ENCODE data around the gene TRAPPC12.
A peak's percentile ranks its signal among the peaks of the same experiment; 100 is the strongest.

TRAPPC12 gene

DNA sequence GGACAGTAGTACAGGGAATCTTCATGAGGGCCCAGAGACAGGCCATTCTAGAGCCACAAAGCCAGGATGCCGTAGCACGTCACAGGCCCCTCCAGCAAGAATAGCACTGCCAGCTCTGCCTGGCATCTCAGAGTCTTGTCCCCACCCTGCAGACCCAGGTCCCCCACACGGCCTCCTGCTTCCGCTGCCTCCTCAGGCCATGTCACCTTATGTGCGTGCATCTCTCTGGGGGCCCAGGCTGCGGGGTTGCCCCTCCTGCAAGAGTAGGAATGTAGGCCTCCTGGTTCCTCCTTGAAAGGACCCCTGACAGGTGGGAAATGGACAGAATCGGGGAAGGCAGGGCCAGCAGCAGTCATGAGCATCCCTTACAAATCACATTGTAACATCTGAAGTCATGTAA, 90.0 kb downstream of the TRAPPC12 start:
- H3K9ac ChIP-seq: no peak overlapping the region
- H3K27ac ChIP-seq: no peak overlapping the region
- H3K4me3 ChIP-seq: no peak overlapping the region
- no peaks in the 10 kb centered on the region for H3K9me3 ChIP-seq
- no peaks in the 10 kb centered on the region for H4K20me1 ChIP-seq
- TF ChIP-seq Cebpa-rat (IDR thresholded peaks at IDR 0.05): no peak
- no peak overlapping the region for H3K4me2 ChIP-seq
- peaks cover 3% of the 10 kb centered on the region; the same call in 1 of the 2 replicates for H3K4me1 ChIP-seq
- no peaks in the 10 kb centered on the region for H3K27me3 ChIP-seq
- peaks cover 97% of the 10 kb centered on the region for H3K36me3 ChIP-seq

GRCh38 chr2:3470166-3470651, 90.7 kb downstream of the TRAPPC12 start:
- no peak overlapping the region for H3K4me2 ChIP-seq
- no peak overlapping the region for H3K9ac ChIP-seq

GRCh38 chr2:3470856-3471737, 91.6 kb downstream of the TRAPPC12 start:
- TF ChIP-seq Cebpa-rat (IDR thresholded peaks at IDR 0.05): no peak
- Histone ChIP-seq H3K27ac (no peak overlapping the region), H3K4me2 (no peak overlapping the region), H3K9ac (no peak overlapping the region), H4K20me1 (no peaks in the 10 kb centered on the region), H3K27me3 (no peaks in the 10 kb centered on the region), H3K36me3 (peaks cover 86% of the 10 kb centered on the region), H3K4me1 (peaks cover under 1% of the 10 kb centered on the region; the same call in 1 of the 2 replicates), H3K9me3 (no peaks in the 10 kb centered on the region), H3K4me3 (no peak overlapping the region)

More at GRCh38 chr2:3470166-3470651, 90.7 kb downstream of the TRAPPC12 start:
- Histone ChIP-seq H3K4me1 (no peaks in the 10 kb centered on the region), H4K20me1 (no peaks in the 10 kb centered on the region), H3K27me3 (no peaks in the 10 kb centered on the region), H3K9me3 (no peaks in the 10 kb centered on the region), H3K4me3 (no peak overlapping the region), H3K27ac (no peak overlapping the region), H3K36me3 (peaks cover 91% of the 10 kb centered on the region)
- no peak for TF ChIP-seq Cebpa-rat (IDR thresholded peaks at IDR 0.05)

- H3K9ac ChIP-seq: no peak overlapping the region
- peaks cover 11% of the 10 kb centered on the region for H3K4me1 ChIP-seq
- no peak overlapping the region for H3K27ac ChIP-seq
- no peaks in the 10 kb centered on the region for H4K20me1 ChIP-seq
- peaks cover 80% of the 10 kb centered on the region for H3K36me3 ChIP-seq
- no peaks in the 10 kb centered on the region for H3K27me3 ChIP-seq
- no peak overlapping the region for H3K4me2 ChIP-seq
- no peaks in the 10 kb centered on the region for H3K9me3 ChIP-seq
- H3K4me3 ChIP-seq: no peak overlapping the region
- TF ChIP-seq Cebpa-rat (IDR thresholded peaks at IDR 0.05): no peak
These were observed 92.8 kb downstream of the TRAPPC12 start for GRCh38 chr2:3472296-3472695.

GRCh38 chr2:3472966-3473365, 93.5 kb downstream of the TRAPPC12 start:
- H4K20me1 ChIP-seq: no peaks in the 10 kb centered on the region
- H3K36me3 ChIP-seq: peaks cover 77% of the 10 kb centered on the region
- H3K27me3 ChIP-seq: no peaks in the 10 kb centered on the region
- H3K9me3 ChIP-seq: no peaks in the 10 kb centered on the region
- H3K4me1 ChIP-seq: peaks cover 11% of the 10 kb centered on the region
- no peak overlapping the region for H3K9ac ChIP-seq
- no peak for TF ChIP-seq Cebpa-rat (IDR thresholded peaks at IDR 0.05)
- H3K4me2 ChIP-seq: no peak overlapping the region
- no peak overlapping the region for H3K27ac ChIP-seq
- no peak overlapping the region for H3K4me3 ChIP-seq

DNA sequence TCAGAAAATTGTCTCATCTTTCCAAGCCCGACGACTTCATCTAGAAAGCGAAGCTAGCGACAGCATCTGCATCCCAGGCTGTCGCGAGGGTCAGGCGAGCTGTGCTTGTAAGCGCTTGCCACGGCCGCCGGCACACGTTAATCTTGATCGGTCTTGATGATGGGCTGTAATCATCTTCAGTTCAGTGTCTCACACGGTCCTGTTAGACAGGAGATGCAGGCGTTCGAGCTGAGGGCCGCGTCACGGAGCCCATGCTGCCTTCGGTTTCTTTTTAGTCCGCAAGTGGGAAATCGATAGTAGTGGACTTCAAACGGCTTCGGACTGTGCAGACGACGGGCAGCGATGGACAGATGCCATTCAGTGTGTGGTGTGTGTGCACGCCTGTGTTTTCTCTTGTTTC, 96.3 kb downstream of the TRAPPC12 start:
- Histone ChIP-seq H3K4me2 (no peak overlapping the region), H3K9ac (no peak overlapping the region)

DNA sequence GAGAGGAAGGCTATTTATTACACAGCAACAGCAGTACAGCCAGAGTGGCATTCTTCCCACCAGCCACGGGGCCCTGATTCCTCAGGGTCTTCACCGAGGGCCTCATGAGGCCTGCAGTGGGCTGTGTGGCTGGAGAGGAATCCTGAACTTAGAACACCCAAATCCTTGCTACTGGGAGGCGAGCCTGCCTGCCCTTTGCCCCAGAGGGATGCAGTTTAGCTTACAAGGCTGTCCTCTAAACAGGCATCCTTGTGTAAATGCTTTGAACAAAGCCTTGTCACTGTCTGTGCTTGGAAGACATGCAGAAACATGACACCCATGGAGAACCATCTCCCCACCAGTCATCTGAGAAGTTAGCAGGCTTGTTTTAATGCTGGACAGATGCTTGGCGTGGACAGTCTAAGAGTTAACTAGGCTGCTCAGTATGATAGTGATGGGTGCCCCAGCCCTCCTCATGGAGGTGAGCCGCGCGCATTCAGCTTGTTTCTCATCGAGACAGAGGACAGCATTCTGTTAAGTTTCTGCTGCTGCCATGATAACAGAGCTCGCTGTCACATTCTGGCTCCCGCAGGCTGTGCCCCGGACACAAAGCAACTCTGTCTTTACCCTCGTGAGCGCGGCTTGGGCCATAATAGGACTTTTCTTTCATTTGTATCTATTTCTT, 97.0 kb downstream of the TRAPPC12 start:
- H3K4me1 ChIP-seq: peaks cover 33% of the 10 kb centered on the region
- H4K20me1 ChIP-seq: no peaks in the 10 kb centered on the region
- H3K4me2 ChIP-seq: peak overlapping the region; percentile 25; the same call in 1 of the 2 replicates
- H3K4me3 ChIP-seq: no peak overlapping the region
- peak overlapping the region; percentile 19; the same call in 1 of the 2 replicates for H3K9ac ChIP-seq
- H3K36me3 ChIP-seq: peaks cover 63% of the 10 kb centered on the region
- H3K9me3 ChIP-seq: no peaks in the 10 kb centered on the region
- no peak for TF ChIP-seq Cebpa-rat (IDR thresholded peaks at IDR 0.05)
- H3K27me3 ChIP-seq: no peaks in the 10 kb centered on the region
- H3K27ac ChIP-seq: 0 out of 2 replicates have a peak overlapping the region, but pooled peaks have one; percentile 18

More for the DNA sequence above, 96.3 kb downstream of the TRAPPC12 start:
- Histone ChIP-seq H3K4me3 (no peak overlapping the region), H3K9me3 (no peaks in the 10 kb centered on the region), H3K27ac (no peak overlapping the region), H4K20me1 (no peaks in the 10 kb centered on the region), H3K4me1 (peaks cover 27% of the 10 kb centered on the region), H3K27me3 (no peaks in the 10 kb centered on the region), H3K36me3 (peaks cover 70% of the 10 kb centered on the region)
- no peak for TF ChIP-seq Cebpa-rat (IDR thresholded peaks at IDR 0.05)

DNA sequence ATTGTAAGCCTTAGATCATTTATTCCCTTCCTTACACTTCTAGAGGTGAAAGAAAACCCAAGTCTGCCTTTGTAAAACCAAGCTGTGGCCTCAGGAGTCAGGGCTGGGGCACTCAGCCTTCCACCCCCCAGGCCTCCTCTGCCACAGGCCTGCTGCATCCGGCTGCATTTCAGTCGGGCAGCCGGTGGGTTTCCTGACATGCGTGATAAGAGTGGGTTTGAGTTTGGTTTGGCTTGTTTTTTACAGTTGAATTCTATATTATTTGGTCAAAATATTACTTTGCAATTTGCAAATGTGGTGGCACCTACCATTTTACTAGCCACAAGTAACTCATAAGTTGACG, 97.5 kb downstream of the TRAPPC12 start:
- H3K27me3 ChIP-seq: no peaks in the 10 kb centered on the region
- H3K4me2 ChIP-seq: peak overlapping the region; percentile 25; the same call in 1 of the 2 replicates
- H3K27ac ChIP-seq: 0 out of 2 replicates have a peak overlapping the region, but pooled peaks have one; percentile 18
- H3K4me3 ChIP-seq: no peak overlapping the region
- TF ChIP-seq Cebpa-rat (IDR thresholded peaks at IDR 0.05): no peak
- peaks cover 39% of the 10 kb centered on the region for H3K4me1 ChIP-seq
- H3K9ac ChIP-seq: 0 out of 2 replicates have a peak overlapping the region, but pooled peaks have one; percentile 19
- H3K36me3 ChIP-seq: peaks cover 58% of the 10 kb centered on the region
- H4K20me1 ChIP-seq: no peaks in the 10 kb centered on the region
- H3K9me3 ChIP-seq: no peaks in the 10 kb centered on the region

DNA sequence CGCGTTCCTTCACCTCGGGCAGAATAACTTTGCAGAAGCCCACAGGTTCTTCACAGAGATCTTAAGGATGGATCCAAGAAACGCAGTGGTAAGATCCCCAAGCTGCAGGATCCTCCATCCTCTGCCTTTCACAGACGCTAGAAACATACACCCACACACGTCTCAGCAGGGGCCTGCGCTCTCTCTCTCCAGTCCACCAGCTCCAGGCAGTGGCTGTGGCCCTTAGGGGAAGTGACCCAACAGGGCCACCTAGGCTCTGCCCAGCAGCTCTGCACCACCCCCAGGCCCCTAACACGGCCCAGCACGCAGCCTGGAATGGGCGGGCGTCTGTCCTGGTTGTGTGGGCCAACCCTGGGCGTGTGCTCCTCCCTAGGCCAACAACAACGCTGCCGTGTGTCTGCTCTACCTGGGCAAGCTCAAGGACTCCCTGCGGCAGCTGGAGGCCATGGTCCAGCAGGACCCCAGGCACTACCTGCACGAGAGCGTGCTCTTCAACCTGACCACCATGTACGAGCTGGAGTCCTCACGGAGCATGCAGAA, 99.4 kb downstream of the TRAPPC12 start:
- H3K36me3 ChIP-seq: peaks cover 40% of the 10 kb centered on the region
- no peaks in the 10 kb centered on the region for H3K27me3 ChIP-seq
- no peak for TF ChIP-seq Cebpa-rat (IDR thresholded peaks at IDR 0.05)
- no peak overlapping the region for H3K4me3 ChIP-seq
- no peaks in the 10 kb centered on the region for H3K9me3 ChIP-seq
- H3K4me1 ChIP-seq: peaks cover 52% of the 10 kb centered on the region
- H3K9ac ChIP-seq: no peak overlapping the region
- no peak overlapping the region for H3K4me2 ChIP-seq
- H3K27ac ChIP-seq: 0 out of 2 replicates have a peak overlapping the region, but pooled peaks have one; percentile 36
- no peaks in the 10 kb centered on the region for H4K20me1 ChIP-seq
